GM12865 (cell line): ENCODE data around the gene ARHGAP44.

Experiments used
- DNase-seq: peaks from one replicate; pipeline ENCODE4 v3.0.0; 2010; ENCODE audit warnings: low read depth
- H3K4me3 ChIP-seq: 2 replicates; pipeline ENCODE4 v1.5.1; 2011; ENCODE audit warnings: mild to moderate bottlenecking, low read depth, low read length, control low read depth
- CTCF ChIP-seq: IDR thresholded peaks from 2 replicates; pipeline ENCODE4 v1.5.1; 2011; ENCODE audit warnings: low read length, control low read depth, low read depth, inconsistent platforms; ENCODE audit not compliant: insufficient read depth; ENCODE audit errors: missing control alignments

The ARHGAP44 gene

DNA sequence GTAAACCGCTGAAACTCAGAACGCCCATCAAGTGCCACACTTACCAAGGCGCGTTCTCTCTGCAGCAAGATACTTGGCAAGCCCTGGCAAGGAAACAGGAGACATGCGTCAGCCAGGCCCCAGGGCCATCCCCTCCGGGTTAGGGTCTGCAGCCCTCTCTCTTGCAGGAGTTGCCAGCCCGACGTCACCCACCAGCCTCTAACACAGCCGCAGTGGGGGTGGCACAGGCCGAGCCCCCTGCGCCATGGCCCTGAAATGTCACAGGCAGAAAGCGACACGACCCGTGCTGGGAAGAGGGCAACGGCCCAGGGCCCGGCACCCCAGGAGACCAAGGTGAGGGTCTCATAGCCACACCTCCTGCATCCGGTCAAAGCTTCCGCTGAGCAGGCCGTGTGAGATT, 206.6 kb downstream of the ARHGAP44 start:
- no peak overlapping the region for H3K4me3 ChIP-seq
- no peak for TF ChIP-seq CTCF
- no peak for DNase-seq

GRCh38 chr17:12996357-12996756, 207.1 kb downstream of the ARHGAP44 start:
- no peak for DNase-seq
- no peak for TF ChIP-seq CTCF
- H3K4me3 ChIP-seq, result no peak overlapping the region

GRCh38 chr17:12996941-12997340, 207.6 kb downstream of the ARHGAP44 start:
- TF ChIP-seq CTCF, result no peak
- DNase-seq, result no peak
- H3K4me3 ChIP-seq, result no peak overlapping the region

DNA sequence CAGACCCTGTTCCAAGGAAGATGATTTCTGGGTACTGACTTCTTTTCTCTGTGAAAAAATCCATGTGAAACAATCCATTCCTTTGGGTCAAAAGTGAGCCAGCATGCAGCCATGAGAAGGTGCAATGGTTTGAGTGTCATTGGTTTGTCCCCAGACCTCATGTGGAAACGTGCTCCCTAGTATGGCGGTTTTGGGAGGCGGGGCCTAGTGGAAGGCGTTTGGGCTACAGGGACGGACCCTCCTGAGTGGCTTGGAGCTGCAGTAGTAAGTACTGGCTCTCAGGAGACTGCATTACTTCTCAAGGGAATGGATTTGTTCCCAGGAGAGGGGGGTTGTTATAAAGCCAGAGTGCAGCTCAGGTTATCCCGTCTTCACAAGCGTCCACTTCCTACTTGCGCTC, 209.2 kb downstream of the ARHGAP44 start:
- TF ChIP-seq CTCF, result no peak
- DNase-seq, result no peak
- H3K4me3 ChIP-seq, result no peak overlapping the region

DNA sequence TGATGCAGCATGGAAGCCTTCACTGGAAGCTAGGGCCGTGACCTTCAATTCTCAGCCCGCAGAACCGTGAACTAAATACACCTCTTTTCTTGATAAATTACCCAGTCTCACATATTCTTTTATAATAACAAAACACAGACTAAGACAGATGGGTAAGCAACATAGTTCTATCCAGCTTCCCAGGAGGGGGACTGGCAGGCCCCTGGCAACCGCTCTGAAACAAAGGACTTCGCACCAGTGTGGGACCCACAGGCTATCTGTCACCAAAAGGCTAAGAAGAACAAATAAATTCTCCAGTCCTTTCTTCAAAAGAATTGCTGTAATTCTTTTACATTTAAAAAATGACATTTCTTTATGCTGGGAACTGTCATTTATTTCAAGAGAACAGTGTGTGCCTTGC, 209.6 kb downstream of the ARHGAP44 start:
- no peak for TF ChIP-seq CTCF
- H3K4me3 ChIP-seq, result no peak overlapping the region
- no peak for DNase-seq

GRCh38 chr17:13000561-13000960, 211.3 kb downstream of the ARHGAP44 start:
- H3K4me3 ChIP-seq, result no peak overlapping the region
- no peak for DNase-seq
- no peak for TF ChIP-seq CTCF

DNA sequence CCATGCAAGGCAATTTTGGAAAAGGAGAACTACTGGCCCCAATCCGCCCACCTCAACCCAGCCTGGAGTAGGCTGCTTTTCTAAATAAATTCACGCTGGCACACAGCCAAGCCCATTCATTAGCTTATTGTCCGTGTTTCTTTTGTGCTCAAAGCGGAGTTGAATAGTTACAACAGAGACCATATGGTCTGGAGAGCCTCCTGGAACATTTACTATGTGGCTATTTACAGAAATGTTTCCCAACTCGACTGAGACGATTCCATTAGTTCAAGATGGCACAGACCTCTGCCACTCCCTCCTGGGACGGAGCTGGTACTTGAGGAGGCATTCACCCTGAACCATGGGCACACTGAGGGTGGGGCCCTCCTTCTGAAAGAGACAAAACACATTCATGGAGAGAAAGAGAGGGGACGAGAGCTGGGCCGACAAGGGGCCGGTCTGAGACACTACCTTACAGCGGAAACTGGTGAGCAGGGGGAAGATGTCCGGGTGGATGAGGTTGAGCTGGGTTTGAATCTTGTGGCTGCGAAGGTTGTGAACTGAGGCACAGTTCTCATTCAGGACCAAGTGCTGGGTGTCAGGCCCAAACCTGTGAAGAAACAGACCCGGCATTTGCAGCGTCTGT, 212.8 kb downstream of the ARHGAP44 start:
- TF ChIP-seq CTCF, result no peak
- no peak overlapping the region for H3K4me3 ChIP-seq
- DNase-seq, result no peak
